SU-DHL-6 (cell line): ENCODE measurements around the gene LRRC55.

Experiments used
- CTCF ChIP-seq: fragments of 200-600 bp; sonication (generic); IDR thresholded peaks from one replicate; pipeline ENCODE4 v1.5.1; 2017; ENCODE audit warnings: antibody characterized with exemption, mild to moderate bottlenecking, low read length, moderate library complexity; ENCODE audit not compliant: insufficient read depth, poor library complexity, severe bottlenecking
- EZH2phosphoT487 ChIP-seq: fragments of 200-600 bp; sonication (generic), shearing (Covaris generic); conservative IDR thresholded peaks from 2 replicates; pipeline ENCODE4 v1.6.1; 2018; ENCODE audit warnings: mild to moderate bottlenecking, antibody characterized with exemption, low read length, moderate library complexity, mixed read lengths

GRCh38 chr11:57157624-57158023, 24.1 kb upstream of the LRRC55 start:
- TF ChIP-seq CTCF, result no peak
- no peak for TF ChIP-seq EZH2phosphoT487
